SK-N-SH treated with all-trans-retinoic acid at 6 μM for 48 hours (cell line): ENCODE data around the gene QRICH1.

Experiments
- ATAC-seq: fragments of 200-7000 bp; cut with Tn5 transposase; 3 replicates; pipeline ENCODE4 v1.9.1; 2020; ENCODE audit warnings: mild to moderate bottlenecking, moderate library complexity
- ARNTL ChIP-seq: fragments of 450-650 bp; formaldehyde crosslinking; IDR thresholded peaks from 2 replicates; pipeline ENCODE4 v1.5.0; 2020; ENCODE audit warnings: low read depth, mild to moderate bottlenecking, moderate library complexity, borderline replicate concordance
- BACH2 ChIP-seq: fragments of 250-450 bp; sonication (Bioruptor Pico); IDR thresholded peaks from 2 replicates; pipeline ENCODE4 v1.9.0; 2021; ENCODE audit warnings: mild to moderate bottlenecking, borderline replicate concordance
- CREB5 ChIP-seq: fragments of 250-450 bp; sonication (Bioruptor Pico); IDR thresholded peaks from 2 replicates; pipeline ENCODE4 v1.5.1; 2020; ENCODE audit warnings: low read depth, mild to moderate bottlenecking, moderate library complexity
- CSDC2 ChIP-seq: fragments of 250-450 bp; sonication (Bioruptor Pico); IDR thresholded peaks from 2 replicates; pipeline ENCODE4 v1.5.0; 2020; ENCODE audit warnings: mild to moderate bottlenecking, moderate library complexity
- CSRNP3 ChIP-seq: fragments of 250-450 bp; sonication (Bioruptor Pico); IDR thresholded peaks from 2 replicates; pipeline ENCODE4 v1.5.1; 2021; ENCODE audit warnings: mild to moderate bottlenecking, moderate library complexity
- ESRRG ChIP-seq: fragments of 250-450 bp; sonication (Bioruptor Pico); IDR thresholded peaks from 2 replicates; pipeline ENCODE4 v1.6.1; 2021; ENCODE audit warnings: mild to moderate bottlenecking
- OSR1 ChIP-seq: fragments of 250-450 bp; sonication (Bioruptor Pico); IDR thresholded peaks from 2 replicates; pipeline ENCODE4 v1.8.0; 2022; ENCODE audit warnings: moderate library complexity, mild to moderate bottlenecking, inconsistent platforms
- PATZ1 ChIP-seq: fragments of 250-450 bp; sonication (Bioruptor Pico); IDR thresholded peaks from 2 replicates; pipeline ENCODE4 v1.8.0; 2020; ENCODE audit warnings: mild to moderate bottlenecking, moderate library complexity, borderline replicate concordance
- POU6F1 ChIP-seq: fragments of 250-450 bp; sonication (Bioruptor Pico); IDR thresholded peaks from 2 replicates; pipeline ENCODE4 v1.8.0; 2021; ENCODE audit warnings: low read depth, mild to moderate bottlenecking, moderate library complexity, borderline replicate concordance
- PPARA ChIP-seq: fragments of 250-450 bp; sonication (Bioruptor Pico); IDR thresholded peaks from 2 replicates; pipeline ENCODE4 v1.5.0; 2020; ENCODE audit warnings: mild to moderate bottlenecking, borderline replicate concordance
- RARB ChIP-seq: fragments of 250-450 bp; sonication (Bioruptor Pico); IDR thresholded peaks from 2 replicates; pipeline ENCODE4 v1.8.0; 2021; ENCODE audit warnings: mild to moderate bottlenecking, moderate library complexity
- SNAI2 ChIP-seq: fragments of 250-450 bp; sonication (Bioruptor Pico); IDR thresholded peaks from 2 replicates; pipeline ENCODE4 v1.5.0; 2020; ENCODE audit warnings: mild to moderate bottlenecking, moderate library complexity
- TOX ChIP-seq: fragments of 250-450 bp; sonication (Bioruptor Pico); IDR thresholded peaks from 2 replicates; pipeline ENCODE4 v1.8.0; 2021; ENCODE audit warnings: mild to moderate bottlenecking, moderate library complexity, borderline replicate concordance
- TSHZ2 ChIP-seq: fragments of 250-450 bp; sonication (Bioruptor Pico); IDR thresholded peaks from 2 replicates; pipeline ENCODE4 v1.5.0; 2020; ENCODE audit warnings: mild to moderate bottlenecking, moderate library complexity
- ZFP3 ChIP-seq: fragments of 250-450 bp; sonication (Bioruptor Pico); IDR thresholded peaks from 2 replicates; pipeline ENCODE4 v1.5.0; 2020; ENCODE audit warnings: mild to moderate bottlenecking, moderate library complexity
- ZFP30 ChIP-seq: fragments of 450-650 bp; formaldehyde crosslinking; IDR thresholded peaks from 2 replicates; pipeline ENCODE4 v1.5.0; 2022; ENCODE audit warnings: mild to moderate bottlenecking, moderate library complexity
- ZNF565 ChIP-seq: fragments of 450-650 bp; formaldehyde crosslinking; conservative IDR thresholded peaks from 2 replicates; pipeline ENCODE4 v1.5.0; 2020; ENCODE audit warnings: low read depth, mild to moderate bottlenecking, moderate library complexity
- ZNF70 ChIP-seq: fragments of 450-650 bp; formaldehyde crosslinking; IDR thresholded peaks from 2 replicates; pipeline ENCODE4 v1.5.0; 2020; ENCODE audit warnings: mild to moderate bottlenecking, moderate library complexity
- ZNF8 ChIP-seq: fragments of 450-650 bp; formaldehyde crosslinking; IDR thresholded peaks from 2 replicates; pipeline ENCODE4 v1.5.0; 2020; ENCODE audit warnings: mild to moderate bottlenecking, moderate library complexity

QRICH1 gene

GRCh38 chr3:49134471-49135265 is 40.8 kb upstream of the QRICH1 start:
- TF ChIP-seq CREB5 (CRISPR knock-in tag): no peak
- no peak for TF ChIP-seq ZNF8 (CRISPR knock-in tag)
- TF ChIP-seq ARNTL: no peak
- TF ChIP-seq TOX (CRISPR knock-in tag): no peak
- TF ChIP-seq TSHZ2: no peak
- TF ChIP-seq SNAI2 (CRISPR knock-in tag): no peak
- no peak for TF ChIP-seq ESRRG (CRISPR knock-in tag)
- no peak for TF ChIP-seq PPARA (CRISPR knock-in tag)
- TF ChIP-seq OSR1 (CRISPR knock-in tag): no peak
- no peak for TF ChIP-seq POU6F1
- no peak for TF ChIP-seq ZFP30 (CRISPR knock-in tag)
- TF ChIP-seq CSRNP3 (CRISPR knock-in tag): no peak
- no peak for TF ChIP-seq RARB
- no peak for TF ChIP-seq ZFP3
- no peak for TF ChIP-seq ZNF565 (CRISPR knock-in tag)
- TF ChIP-seq BACH2 (CRISPR knock-in tag): no peak
- TF ChIP-seq CSDC2: no peak

GRCh38 chr3:49133226-49133951 is 39.5 kb upstream of the QRICH1 start:
- ATAC-seq: peak; percentile 90
- TF ChIP-seq PPARA (CRISPR knock-in tag) (no peak), PATZ1 (CRISPR knock-in tag) (peak; percentile 42; the same call in 1 of the 2 replicates)

More at GRCh38 chr3:49134471-49135265, 40.8 kb upstream of the QRICH1 start:
- no peak for ATAC-seq

- ATAC-seq: peak; percentile 79
- TF ChIP-seq CSDC2 (no peak), ZNF8 (CRISPR knock-in tag) (no peak), CSRNP3 (CRISPR knock-in tag) (no peak), ESRRG (CRISPR knock-in tag) (no peak), RARB (no peak), TSHZ2 (no peak), ZFP3 (no peak), ZFP30 (CRISPR knock-in tag) (no peak), TOX (CRISPR knock-in tag) (no peak), ZNF70 (no peak), PPARA (CRISPR knock-in tag) (no peak)
These were observed 38.8 kb upstream of the QRICH1 start, which contains the start of gene LAMB2 for GRCh38 chr3:49132437-49133225. Gene LAMB2 (minus strand): TSS chr3:49133050. CDS start chr3:49132867, 183 bp downstream.
